Left ventricle myocardium superior (tissue), 1 donor: ENCODE measurements around the gene FYCO1. TPM values are rescaled to one million over a fixed set of nuclear protein-coding genes. Genes with fewer than 3 reads are reported as not detected.
"Not testable (repeated sequence)": the region's sequence is repeated elsewhere in the genome, so short reads cannot be mapped to it uniquely, and the experiment has no call there.

Experiments used
- ATAC-seq: fragments of 200-7000 bp; cut with Tn5 transposase; one replicate; pipeline ENCODE4 v1.9.1; 2020; ENCODE audit warnings: mild to moderate bottlenecking, moderate library complexity
- DNase-seq: peaks from one replicate; pipeline ENCODE4 v3.0.0-alpha.2; 2020
- intact Hi-C: fragments of 100-400 bp; cut with micrococcal nuclease; formaldehyde crosslinking; loops from one replicate; pipeline ENCODE4 v1.11.0; 2022
- long read RNA-seq: library from polyadenylated mRNA; unstranded; transcript quantifications from one replicate; pipeline ENCODE4 v2.0.0, GENCODE V29; 2021
- total RNA-seq: library from RNA; stranded (reverse); fragmentation: NEBNext Ultra II Directional; extraction: Animal tissue kit (Norgen Biotek cat#: 25700); gene quantifications from one replicate; pipeline ENCODE4 v1.2.1, GENCODE V29; 2021
- donor health status: DM: no; HTN: yes; CAD: no; lungs with severe emphysema.

The FYCO1 gene
- total RNA-seq, result 146 TPM
- long read RNA-seq, full-length matches to known transcripts, result 3 of 128 reads
- long read RNA-seq, partial matches to known transcripts, result 10 of 128 reads
- long read RNA-seq, other reads (novel, unspliced or antisense), result 115 of 128 reads

GRCh38 chr3:45995236-45996192 is at the start of gene FYCO1:
Gene FYCO1, minus strand, starts transcription at chr3:45995824. Its CDS starts 10,914 bp downstream, at chr3:45984910.
- intact Hi-C loops, result no loop called here
- peak; percentile 90 for ATAC-seq
- peak; percentile 97 for DNase-seq

- DNase-seq, result no peak
These were observed 43.3 kb upstream of the FYCO1 start for GRCh38 chr3:46038916-46039315.

GRCh38 chr3:46038071-46038470 is 42.4 kb upstream of the FYCO1 start:
- DNase-seq, ATAC-seq, intact Hi-C loops: not testable (repeated sequence)

More at GRCh38 chr3:46038916-46039315, 43.3 kb upstream of the FYCO1 start:
- intact Hi-C loops, result no loop called here
- no peak for ATAC-seq

GRCh38 chr3:46036191-46036590 is 40.6 kb upstream of the FYCO1 start:
- intact Hi-C loops, result no loop called here
- ATAC-seq, result no peak
- no peak for DNase-seq

- ATAC-seq, result no peak
- no peak for DNase-seq
- intact Hi-C loops, result no loop called here
These were observed 36.1 kb upstream of the FYCO1 start for GRCh38 chr3:46031747-46032146.

GRCh38 chr3:46031269-46031668 is 35.6 kb upstream of the FYCO1 start:
- intact Hi-C loops, result no loop called here
- ATAC-seq (no peak), DNase-seq (no peak)

GRCh38 chr3:46030626-46031025 is 35.0 kb upstream of the FYCO1 start:
- DNase-seq (no peak), ATAC-seq (no peak)
- intact Hi-C loops, result no loop called here

- intact Hi-C loops, result no loop called here
- ATAC-seq, result no peak
- no peak for DNase-seq
These were observed 34.4 kb upstream of the FYCO1 start for GRCh38 chr3:46029953-46030543.

GRCh38 chr3:46027736-46028397 is 32.2 kb upstream of the FYCO1 start:
- DNase-seq (no peak), ATAC-seq (no peak)
- intact Hi-C loops, result no loop called here

GRCh38 chr3:46027021-46027705 is 31.5 kb upstream of the FYCO1 start, which contains the start of gene XCR1:
Gene XCR1, minus strand, starts transcription at chr3:46027483. Its CDS starts 5,536 bp downstream, at chr3:46021947.
- intact Hi-C loops, result no loop called here
- DNase-seq (no peak), ATAC-seq (no peak)

GRCh38 chr3:46025139-46025538 is 29.5 kb upstream of the FYCO1 start:
- intact Hi-C loops, result no loop called here
- ATAC-seq, result no peak

GRCh38 chr3:46024131-46024530 is 28.5 kb upstream of the FYCO1 start:
- ATAC-seq, result no peak
- intact Hi-C loops, result no loop called here

More at GRCh38 chr3:46025139-46025538, 29.5 kb upstream of the FYCO1 start:
- DNase-seq, result no peak

GRCh38 chr3:46022909-46023785 is 27.5 kb upstream of the FYCO1 start:
- intact Hi-C loops, result no loop called here
- ATAC-seq (no peak), DNase-seq (no peak)

More at GRCh38 chr3:46024131-46024530, 28.5 kb upstream of the FYCO1 start:
- DNase-seq, result no peak

- DNase-seq, result no peak
- intact Hi-C loops, result no loop called here
- ATAC-seq, result no peak
These were observed 25.9 kb upstream of the FYCO1 start for GRCh38 chr3:46021516-46021915.

GRCh38 chr3:46020766-46021510 is 25.3 kb upstream of the FYCO1 start:
- intact Hi-C loops, result no loop called here
- DNase-seq, result no peak
- no peak for ATAC-seq

- intact Hi-C loops, result no loop called here
- DNase-seq (no peak), ATAC-seq (no peak)
These were observed 24.1 kb upstream of the FYCO1 start for GRCh38 chr3:46019707-46020106.

GRCh38 chr3:46017720-46018119 is 22.1 kb upstream of the FYCO1 start:
- no peak for ATAC-seq
- intact Hi-C loops, result no loop called here
- no peak for DNase-seq
